WTC11 (cell line): ENCODE results near the gene CDH11. TPM values are rescaled to one million over a fixed set of nuclear protein-coding genes. Genes with fewer than 3 reads are reported as not detected.

Source experiments
- ATAC-seq: fragments of 200-7000 bp; cut with Tn5 transposase; 2 replicates; pipeline ENCODE4 v1.10.0; 2021; ENCODE audit warnings: mild to moderate bottlenecking, moderate library complexity
- CTCF ChIA-PET: fragments of 300-600 bp; sonication (Branson Sonifier 250); formaldehyde crosslinking; loops from one replicate; lab custom pipeline; 2021; ENCODE audit warnings: antibody characterized with exemption; lab: Charles Lee
- POLR2A ChIA-PET: fragments of 350-600 bp; sonication (Branson Sonifier 250); formaldehyde crosslinking; loops from one replicate; lab custom pipeline; 2021; ENCODE audit warnings: antibody characterized with exemption; lab: Charles Lee
- DNase-seq: peaks from one replicate; pipeline ENCODE4 v3.0.0; 2021; ENCODE audit warnings: low spot score
- H3K27ac Mint-ChIP-seq: 2 replicates; pipeline ENCODE4 v1.8.0; 2021; ENCODE audit warnings: mixed read lengths
- H3K27me3 Mint-ChIP-seq: 2 replicates; pipeline ENCODE4 v1.8.0; 2021; ENCODE audit warnings: low read depth, mild to moderate bottlenecking, moderate library complexity, mixed read lengths
- H3K36me3 Mint-ChIP-seq: 2 replicates; pipeline ENCODE4 v1.8.0; 2021; ENCODE audit warnings: mixed read lengths
- H3K4me1 Mint-ChIP-seq: 2 replicates; pipeline ENCODE4 v1.8.0; 2022; ENCODE audit warnings: mixed read lengths
- H3K4me3 Mint-ChIP-seq: 2 replicates; pipeline ENCODE4 v1.8.0; 2021; ENCODE audit warnings: mild to moderate bottlenecking, moderate library complexity, mixed read lengths
- H3K9me3 Mint-ChIP-seq: 2 replicates; pipeline ENCODE4 v1.8.0; 2021; ENCODE audit warnings: mixed read lengths
- AR ChIP-seq: fragments of 250-450 bp; sonication (Bioruptor Pico); IDR thresholded peaks from 2 replicates; pipeline ENCODE4 v1.9.0; 2021; ENCODE audit warnings: mild to moderate bottlenecking
- ARID4B ChIP-seq: sonication (generic); formaldehyde crosslinking; IDR thresholded peaks from 2 replicates; pipeline ENCODE4 v1.8.0; 2023; ENCODE audit warnings: missing genetic modification reagents, mild to moderate bottlenecking, borderline replicate concordance
- ATF3 ChIP-seq: sonication (generic); formaldehyde crosslinking; conservative IDR thresholded peaks from 2 replicates; pipeline ENCODE4 v1.8.1; 2022; ENCODE audit warnings: mild to moderate bottlenecking, missing genetic modification reagents
- EMX1 ChIP-seq: fragments of 250-450 bp; sonication (Bioruptor Pico); IDR thresholded peaks from 2 replicates; pipeline ENCODE4 v1.8.0; 2021; ENCODE audit warnings: mild to moderate bottlenecking
- ESRRA ChIP-seq: sonication (generic); formaldehyde crosslinking; IDR thresholded peaks from 2 replicates; pipeline ENCODE4 v1.8.1; 2022; ENCODE audit warnings: mild to moderate bottlenecking, missing genetic modification reagents, borderline replicate concordance
- ETV6 ChIP-seq: sonication (generic); formaldehyde crosslinking; IDR thresholded peaks from 2 replicates; pipeline ENCODE4 v1.8.1; 2022; ENCODE audit warnings: mild to moderate bottlenecking, missing genetic modification reagents
- GTF2I ChIP-seq: fragments of 250-450 bp; sonication (Bioruptor Pico); conservative IDR thresholded peaks from 2 replicates; pipeline ENCODE4 v1.4.0; 2021; ENCODE audit warnings: mild to moderate bottlenecking
- NFE2L1 ChIP-seq: sonication (generic); formaldehyde crosslinking; IDR thresholded peaks from 2 replicates; pipeline ENCODE4 v1.8.1; 2023; ENCODE audit warnings: missing genetic modification reagents
- NR2C2 ChIP-seq: sonication (generic); formaldehyde crosslinking; IDR thresholded peaks from 2 replicates; pipeline ENCODE4 v1.8.0; 2022; ENCODE audit warnings: mild to moderate bottlenecking, missing genetic modification reagents
- OVOL2 ChIP-seq: fragments of 250-450 bp; sonication (Bioruptor Pico); IDR thresholded peaks from 2 replicates; pipeline ENCODE4 v1.9.0; 2021; ENCODE audit warnings: mild to moderate bottlenecking, borderline replicate concordance
- SMAD3 ChIP-seq: sonication (generic); formaldehyde crosslinking; IDR thresholded peaks from 2 replicates; pipeline ENCODE4 v1.8.0; 2022; ENCODE audit warnings: missing genetic modification reagents, mild to moderate bottlenecking, borderline replicate concordance
- SOX15 ChIP-seq: fragments of 250-450 bp; sonication (Bioruptor Pico); IDR thresholded peaks from 2 replicates; pipeline ENCODE4 v1.9.0; 2021; ENCODE audit warnings: mild to moderate bottlenecking
- SP1 ChIP-seq: sonication (generic); formaldehyde crosslinking; conservative IDR thresholded peaks from 2 replicates; pipeline ENCODE4 v1.8.1; 2022; ENCODE audit warnings: missing genetic modification reagents
- USF1 ChIP-seq: sonication (generic); formaldehyde crosslinking; IDR thresholded peaks from 2 replicates; pipeline ENCODE4 v1.8.0; 2022; ENCODE audit warnings: mild to moderate bottlenecking, missing genetic modification reagents
- USF2 ChIP-seq: sonication (generic); formaldehyde crosslinking; IDR thresholded peaks from 2 replicates; pipeline ENCODE4 v1.8.1; 2023; ENCODE audit warnings: mild to moderate bottlenecking, missing genetic modification reagents, moderate library complexity
- ZBTB43 ChIP-seq: sonication (generic); formaldehyde crosslinking; IDR thresholded peaks from 2 replicates; pipeline ENCODE4 v1.8.1; 2023; ENCODE audit warnings: mild to moderate bottlenecking, missing genetic modification reagents
- ZNF281 ChIP-seq: sonication (generic); formaldehyde crosslinking; IDR thresholded peaks from 2 replicates; pipeline ENCODE4 v1.8.0; 2023; ENCODE audit warnings: mild to moderate bottlenecking, missing genetic modification reagents
- ZNF317 ChIP-seq: sonication (generic); formaldehyde crosslinking; IDR thresholded peaks from 2 replicates; pipeline ENCODE4 v1.8.1; 2023; ENCODE audit warnings: low read depth, mild to moderate bottlenecking, moderate library complexity, missing genetic modification reagents, borderline replicate concordance
- ZNF423 ChIP-seq: fragments of 250-450 bp; sonication (Bioruptor Pico); IDR thresholded peaks from 2 replicates; pipeline ENCODE4 v2.1.2; 2022; ENCODE audit warnings: mild to moderate bottlenecking, moderate library complexity
- ZNF671 ChIP-seq: fragments of 250-450 bp; sonication (Bioruptor Pico); IDR thresholded peaks from 2 replicates; pipeline ENCODE4 v1.8.0; 2021; ENCODE audit warnings: mild to moderate bottlenecking
- total RNA-seq: library from RNA; stranded (reverse); gene quantifications from 3 replicates; pipeline ENCODE4 v1.2.3, GENCODE V29; 2021

The CDH11 gene
- total RNA-seq, 1 experiment from 2014 or later = 11.6 TPM

- TF ChIP-seq AR (no peak), ZNF281 (no peak), NR2C2 (CRISPR knock-in tag) (no peak), SOX15 (CRISPR knock-in tag) (no peak), ARID4B (no peak), ZBTB43 (CRISPR knock-in tag) (no peak), NFE2L1 (CRISPR knock-in tag) (no peak), SP1 (no peak), SMAD3 (CRISPR knock-in tag) (no peak), ZNF423 (no peak), OVOL2 (CRISPR knock-in tag) (no peak)
- TF ChIP-seq, all 79 proteins: peak for 0
Observed at GRCh38 chr16:64964126-64964540, 157.7 kb downstream of the CDH11 start (continued).

GRCh38 chr16:64962786-64963185 is 159.1 kb downstream of the CDH11 start:
- no peak overlapping the region for H3K27ac Mint-ChIP-seq
- no peaks in the 10 kb centered on the region for H3K27me3 Mint-ChIP-seq
- POLR2A ChIA-PET = no interaction called here
- H3K4me1 Mint-ChIP-seq = no peaks in the 10 kb centered on the region
- H3K36me3 Mint-ChIP-seq = no peaks in the 10 kb centered on the region
- CTCF ChIA-PET = no interaction called here
- DNase-seq (no peak), ATAC-seq (no peak)
- H3K4me3 Mint-ChIP-seq = no peak overlapping the region
- H3K9me3 Mint-ChIP-seq = no peaks in the 10 kb centered on the region
- TF ChIP-seq ETV6 (CRISPR knock-in tag) (no peak), GTF2I (CRISPR knock-in tag) (no peak), ZNF317 (CRISPR knock-in tag) (no peak), USF2 (CRISPR knock-in tag) (no peak), OVOL2 (CRISPR knock-in tag) (no peak), EMX1 (CRISPR knock-in tag) (no peak), ATF3 (CRISPR knock-in tag) (no peak), ZNF671 (CRISPR knock-in tag) (no peak), SOX15 (CRISPR knock-in tag) (no peak), ESRRA (CRISPR knock-in tag) (no peak), USF1 (no peak)
- TF ChIP-seq, all 79 proteins: peak for 0
